Measurements from ENCODE around the gene OR56B1.

Gene OR56B1

GRCh38 chr11:5736396-5736795 lies at the start of gene OR56B1:
OR56B1 (plus strand) TSS chr11:5736448; CDS start chr11:5736517, 69 bp downstream.
- TF ChIP-seq, protein P1, sequence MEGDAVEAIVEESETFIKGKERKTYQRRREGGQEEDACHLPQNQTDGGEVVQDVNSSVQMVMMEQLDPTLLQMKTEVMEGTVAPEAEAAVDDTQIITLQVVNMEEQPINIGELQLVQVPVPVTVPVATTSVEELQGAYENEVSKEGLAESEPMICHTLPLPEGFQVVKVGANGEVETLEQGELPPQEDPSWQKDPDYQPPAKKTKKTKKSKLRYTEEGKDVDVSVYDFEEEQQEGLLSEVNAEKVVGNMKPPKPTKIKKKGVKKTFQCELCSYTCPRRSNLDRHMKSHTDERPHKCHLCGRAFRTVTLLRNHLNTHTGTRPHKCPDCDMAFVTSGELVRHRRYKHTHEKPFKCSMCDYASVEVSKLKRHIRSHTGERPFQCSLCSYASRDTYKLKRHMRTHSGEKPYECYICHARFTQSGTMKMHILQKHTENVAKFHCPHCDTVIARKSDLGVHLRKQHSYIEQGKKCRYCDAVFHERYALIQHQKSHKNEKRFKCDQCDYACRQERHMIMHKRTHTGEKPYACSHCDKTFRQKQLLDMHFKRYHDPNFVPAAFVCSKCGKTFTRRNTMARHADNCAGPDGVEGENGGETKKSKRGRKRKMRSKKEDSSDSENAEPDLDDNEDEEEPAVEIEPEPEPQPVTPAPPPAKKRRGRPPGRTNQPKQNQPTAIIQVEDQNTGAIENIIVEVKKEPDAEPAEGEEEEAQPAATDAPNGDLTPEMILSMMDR (IDR thresholded peaks at IDR 0.05; ENCODE audit: borderline replicate concordance, insufficient read depth, low read depth, low read length), result no peak
- no peak within 1 kb of the TSS for H3K4me3 ChIP-seq (ENCODE audit: low read depth, low read length)

GRCh38 chr11:5688482-5688881 lies 47.8 kb upstream of the OR56B1 start:
- H3K4me3 ChIP-seq (ENCODE audit: low read depth, low read length), result no peak overlapping the region
- TF ChIP-seq, protein P1 (IDR thresholded peaks at IDR 0.05; ENCODE audit: borderline replicate concordance, insufficient read depth, low read depth, low read length), result no peak

DNA sequence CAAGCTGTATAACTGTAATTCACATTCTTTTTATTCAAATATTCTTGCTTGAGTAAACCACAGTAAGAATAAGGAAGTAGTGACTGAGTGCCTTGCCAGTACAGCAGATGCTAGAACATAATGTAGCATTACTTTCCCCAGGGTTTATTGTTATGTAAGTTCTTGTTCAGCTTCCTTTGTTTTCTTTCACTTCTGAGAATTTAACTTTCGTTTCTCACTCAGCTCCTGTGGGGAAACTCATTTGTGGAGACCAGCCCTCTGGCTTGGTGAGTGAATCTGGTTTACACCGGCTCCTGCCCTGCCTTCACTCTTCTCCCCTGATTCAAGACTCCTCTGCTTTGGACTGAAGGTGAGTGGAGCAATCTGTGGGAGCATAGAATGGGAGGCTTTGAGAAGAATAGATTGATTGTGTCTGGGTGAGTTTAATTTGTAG lies 46.7 kb upstream of the OR56B1 start, which contains the start of gene TRIM22:
TSS of gene TRIM22 (plus strand) at position 240 of the 433 bp plus-strand sequence. CDS start 6,443 bp downstream, outside the sequence.
- H3K4me3 ChIP-seq (ENCODE audit: low read depth, low read length), result peak within 1 kb of the TSS; percentile 74
- TF ChIP-seq, protein P1 (IDR thresholded peaks at IDR 0.05; ENCODE audit: borderline replicate concordance, insufficient read depth, low read depth, low read length), result no peak

GRCh38 chr11:5690216-5690615 lies 46.0 kb upstream of the OR56B1 start:
- peak overlapping the region; percentile 74 for H3K4me3 ChIP-seq (ENCODE audit: low read depth, low read length)
- TF ChIP-seq, protein P1 (IDR thresholded peaks at IDR 0.05; ENCODE audit: borderline replicate concordance, insufficient read depth, low read depth, low read length), result no peak

GRCh38 chr11:5690736-5691135 lies 45.5 kb upstream of the OR56B1 start:
- TF ChIP-seq, protein P1 (IDR thresholded peaks at IDR 0.05; ENCODE audit: borderline replicate concordance, insufficient read depth, low read depth, low read length), result no peak
- H3K4me3 ChIP-seq (ENCODE audit: low read depth, low read length), result peak overlapping the region; percentile 74

DNA sequence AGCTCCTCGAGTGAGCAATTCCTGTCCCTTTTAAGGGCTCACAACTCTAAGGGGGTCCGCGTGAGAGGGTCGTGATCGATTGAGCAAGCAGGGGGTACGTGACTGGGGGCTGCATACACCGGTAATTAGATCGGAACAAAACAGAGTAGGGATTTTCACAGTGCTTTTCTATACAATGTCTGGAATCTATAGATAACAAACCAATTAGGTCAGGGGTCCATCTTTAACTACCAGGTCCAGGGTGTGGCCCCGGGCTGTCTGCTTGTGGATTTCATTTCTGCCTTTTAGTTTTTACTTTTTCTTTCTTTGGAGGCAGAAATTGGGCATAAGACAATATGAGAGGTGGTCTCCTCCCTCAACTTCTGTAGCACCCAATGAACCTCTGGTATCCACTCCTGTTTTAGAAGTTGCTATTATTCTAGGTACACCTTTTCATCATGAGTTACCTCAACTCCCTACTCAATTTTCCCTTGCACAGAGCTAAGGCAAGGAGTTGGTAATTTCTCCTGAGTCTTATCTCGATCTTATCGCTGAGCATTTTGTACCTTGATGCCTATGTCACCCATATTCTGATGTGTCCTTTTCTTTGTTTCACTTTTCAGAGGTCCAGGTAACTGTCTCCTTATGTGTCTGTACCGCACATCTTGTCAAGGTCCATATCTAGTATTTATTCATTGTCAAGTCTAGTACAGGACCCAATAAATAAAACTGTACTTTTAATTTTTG lies 44.8 kb upstream of the OR56B1 start:
- peak overlapping the region; percentile 74 for H3K4me3 ChIP-seq (ENCODE audit: low read depth, low read length)

GRCh38 chr11:5691964-5692361 lies 44.3 kb upstream of the OR56B1 start:
- H3K4me3 ChIP-seq (ENCODE audit: low read depth, low read length), result peak overlapping the region; percentile 74
- TF ChIP-seq, protein P1 (IDR thresholded peaks at IDR 0.05; ENCODE audit: borderline replicate concordance, insufficient read depth, low read depth, low read length), result no peak

All from GM12875 (cell line).